Fibroblast of mammary gland (primary cell): ENCODE data around the gene PLEKHA7.

Experiments
- DNase-seq: peaks from one replicate; pipeline ENCODE4 v3.0.0-alpha.2; 2010; ENCODE audit warnings: low read depth
- H3K4me3 ChIP-seq: 2 replicates; pipeline ENCODE4 v1.5.1; 2011; ENCODE audit warnings: low read depth, mild to moderate bottlenecking, low read length, moderate library complexity; ENCODE audit not compliant: control insufficient read depth
- TF ChIP-seq, protein P1 (sequence below): conservative IDR thresholded peaks from 2 replicates; pipeline ENCODE4 v1.5.1; 2011; ENCODE audit warnings: low read depth, low read length, inconsistent platforms; ENCODE audit not compliant: control insufficient read depth, insufficient read depth

PLEKHA7 gene

DNA sequence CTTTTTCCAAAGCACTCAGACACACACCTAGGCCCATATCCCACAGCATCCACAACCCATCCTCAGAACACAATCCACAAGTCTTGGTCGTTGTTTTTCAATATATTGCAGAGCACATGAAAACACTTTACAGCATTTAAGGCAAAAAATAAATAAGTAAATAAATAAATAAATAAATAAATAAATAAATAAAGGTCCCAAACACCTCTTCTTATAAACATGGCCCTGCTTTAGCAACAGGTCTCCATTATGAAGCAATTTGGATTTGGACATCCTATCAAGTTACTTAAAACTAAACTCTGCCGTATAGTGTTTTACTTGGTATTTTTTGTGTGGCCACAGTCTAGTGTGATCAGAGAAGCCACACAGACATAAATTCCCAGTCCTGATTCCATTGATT, 10.7 kb upstream of the PLEKHA7 start:
- no peak for DNase-seq
- H3K4me3 ChIP-seq, result no peak overlapping the region
- TF ChIP-seq, protein P1, sequence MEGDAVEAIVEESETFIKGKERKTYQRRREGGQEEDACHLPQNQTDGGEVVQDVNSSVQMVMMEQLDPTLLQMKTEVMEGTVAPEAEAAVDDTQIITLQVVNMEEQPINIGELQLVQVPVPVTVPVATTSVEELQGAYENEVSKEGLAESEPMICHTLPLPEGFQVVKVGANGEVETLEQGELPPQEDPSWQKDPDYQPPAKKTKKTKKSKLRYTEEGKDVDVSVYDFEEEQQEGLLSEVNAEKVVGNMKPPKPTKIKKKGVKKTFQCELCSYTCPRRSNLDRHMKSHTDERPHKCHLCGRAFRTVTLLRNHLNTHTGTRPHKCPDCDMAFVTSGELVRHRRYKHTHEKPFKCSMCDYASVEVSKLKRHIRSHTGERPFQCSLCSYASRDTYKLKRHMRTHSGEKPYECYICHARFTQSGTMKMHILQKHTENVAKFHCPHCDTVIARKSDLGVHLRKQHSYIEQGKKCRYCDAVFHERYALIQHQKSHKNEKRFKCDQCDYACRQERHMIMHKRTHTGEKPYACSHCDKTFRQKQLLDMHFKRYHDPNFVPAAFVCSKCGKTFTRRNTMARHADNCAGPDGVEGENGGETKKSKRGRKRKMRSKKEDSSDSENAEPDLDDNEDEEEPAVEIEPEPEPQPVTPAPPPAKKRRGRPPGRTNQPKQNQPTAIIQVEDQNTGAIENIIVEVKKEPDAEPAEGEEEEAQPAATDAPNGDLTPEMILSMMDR, result no peak

DNA sequence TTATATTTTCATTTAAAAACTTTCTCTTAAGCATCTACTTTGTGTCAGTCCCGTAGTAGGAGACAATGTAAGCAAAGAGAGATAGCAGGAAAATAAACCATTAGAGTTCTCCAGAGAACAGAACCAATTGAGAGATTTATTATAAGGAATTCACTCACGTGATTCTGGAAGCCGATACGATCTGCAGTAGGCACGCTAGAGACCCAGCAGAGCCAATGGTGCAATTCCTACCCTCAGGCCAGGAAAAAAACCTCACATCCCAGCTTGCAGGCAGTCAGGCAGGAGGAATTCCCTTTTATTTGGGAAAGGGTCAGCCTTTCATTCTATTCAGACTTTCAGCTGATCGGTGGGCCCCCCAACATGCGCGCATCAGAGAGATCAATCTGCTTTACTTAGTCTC, 7.3 kb upstream of the PLEKHA7 start:
- DNase-seq, result no peak
- TF ChIP-seq, protein P1, result no peak
- H3K4me3 ChIP-seq, result no peak overlapping the region

DNA sequence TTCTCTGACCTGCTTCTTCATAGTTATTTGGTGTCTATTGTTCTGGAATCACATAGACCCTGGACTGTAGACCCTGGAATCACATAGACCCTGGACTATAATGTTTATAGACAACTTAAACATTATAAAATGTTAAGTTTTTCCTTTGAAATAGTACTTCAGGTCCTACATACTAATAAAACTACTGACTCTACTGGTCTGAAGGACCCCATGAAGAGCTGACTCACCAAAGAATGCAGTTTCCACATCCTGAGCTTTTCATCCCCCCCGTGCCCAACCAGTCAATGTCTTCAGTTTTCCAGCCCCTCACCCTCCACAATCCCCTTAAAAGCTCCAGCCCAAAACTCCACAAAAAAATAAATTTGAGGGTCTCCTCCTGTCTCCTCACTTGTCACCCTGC, 6.6 kb upstream of the PLEKHA7 start:
- peak; percentile 39 for DNase-seq
- H3K4me3 ChIP-seq, result no peak overlapping the region
- TF ChIP-seq, protein P1, result no peak

DNA sequence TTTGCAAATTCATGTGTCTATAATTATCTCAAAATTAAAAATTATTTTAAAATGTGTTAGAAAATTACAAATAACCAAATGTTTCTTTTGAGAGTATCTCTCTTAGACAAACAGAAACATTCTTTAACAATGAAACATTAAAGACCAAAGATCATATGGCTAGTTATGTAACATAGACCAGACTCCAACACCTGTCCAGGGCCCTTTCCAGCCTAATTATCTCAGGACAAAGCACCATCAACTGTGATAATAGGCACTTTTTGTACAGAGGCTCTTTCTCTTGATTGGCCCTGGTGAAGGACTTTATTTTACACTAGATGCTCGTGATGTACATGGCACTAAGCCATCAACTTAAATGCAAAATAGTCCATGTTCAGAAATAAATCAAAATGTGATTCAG, 5.0 kb upstream of the PLEKHA7 start:
- DNase-seq, result no peak
- H3K4me3 ChIP-seq, result no peak overlapping the region
- TF ChIP-seq, protein P1, result no peak

DNA sequence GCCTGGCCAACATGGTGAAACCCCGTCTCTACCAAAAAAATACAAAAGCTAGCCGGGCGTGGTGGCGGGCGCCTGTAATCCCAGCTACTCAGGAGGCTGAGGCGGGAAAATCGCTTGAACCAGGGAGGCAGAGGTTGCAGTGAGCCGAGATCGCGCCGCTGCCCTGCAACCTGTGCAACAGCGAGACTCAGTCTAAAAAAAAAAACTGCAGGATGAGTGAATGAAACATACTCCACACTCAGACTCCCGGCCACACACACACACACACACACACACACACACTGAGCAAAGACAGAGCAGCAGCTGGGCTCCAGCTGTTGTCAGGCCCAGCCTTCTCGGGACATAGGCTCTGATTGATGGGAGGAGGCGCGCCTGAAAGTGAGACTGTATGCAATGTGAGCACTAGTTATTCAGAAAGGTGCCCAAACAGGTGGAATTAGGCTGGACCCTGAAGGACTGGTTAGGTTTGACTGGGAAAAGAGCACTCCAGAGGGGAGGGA, 1.5 kb upstream of the PLEKHA7 start:
- no peak overlapping the region for H3K4me3 ChIP-seq
- TF ChIP-seq, protein P1, result no peak
- peak; percentile 42 for DNase-seq

DNA sequence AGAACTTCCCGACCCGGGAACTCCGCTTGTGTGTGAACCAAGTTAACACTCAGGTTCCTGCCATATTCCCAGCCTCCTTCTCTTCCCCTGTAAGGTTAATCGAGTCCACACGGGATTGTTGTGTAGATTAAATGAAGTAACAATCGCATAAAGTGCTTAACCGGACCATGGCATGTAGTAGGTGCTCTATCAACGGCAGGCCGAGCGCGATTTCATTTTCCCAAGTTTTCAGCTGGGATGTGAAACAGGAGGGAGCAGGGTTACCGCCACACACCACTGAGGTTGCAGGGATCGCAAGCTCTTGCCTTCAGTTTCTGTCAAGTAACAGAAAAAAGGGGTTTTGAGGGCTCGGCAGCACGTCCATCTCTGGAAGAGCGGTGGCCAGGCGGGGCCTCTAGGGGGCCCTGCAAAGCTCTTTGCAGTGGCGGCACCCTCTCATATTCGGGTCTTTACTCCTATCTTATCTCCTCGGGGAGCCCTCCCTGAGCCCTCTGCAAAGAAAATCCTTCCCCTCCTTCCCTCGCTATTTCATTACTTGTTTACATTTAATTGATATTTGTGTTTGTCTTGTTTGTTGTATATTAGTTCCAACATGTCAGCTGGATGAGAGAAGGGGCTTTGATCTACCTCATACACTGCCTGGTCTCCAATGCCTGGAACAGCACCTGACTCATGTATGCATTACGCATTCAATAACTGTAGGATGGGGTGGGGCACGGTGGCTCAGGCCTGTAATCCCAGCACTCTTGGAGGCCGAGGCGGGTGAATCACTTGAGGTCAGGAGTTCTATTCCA, 816 bp upstream of the PLEKHA7 start:
- DNase-seq, result peak; percentile 70
- peak overlapping the region; percentile 31 for H3K4me3 ChIP-seq
- TF ChIP-seq, protein P1, result peak; percentile 31
